ENCODE measurements around the gene STX10.
A peak's percentile ranks its signal among the peaks of the same experiment; 100 is the strongest.

Gene STX10

GRCh38 chr19:13165162-13165997, 15.2 kb upstream of the STX10 start:
- H3K4me3 ChIP-seq (ENCODE audit: low read depth, low read length) = no peak overlapping the region
- DNase-seq (ENCODE audit: low read depth) = peak; percentile 36
- no peak for TF ChIP-seq CTCF (conservative IDR thresholded peaks at IDR 0.05; ENCODE audit: low read depth, low read length)

- no peak for DNase-seq (ENCODE audit: low read depth)
Observed at GRCh38 chr19:13164343-13165161, 14.4 kb upstream of the STX10 start.

GRCh38 chr19:13163609-13164342, 13.6 kb upstream of the STX10 start:
- peak overlapping the region; percentile 34 for H3K4me3 ChIP-seq (ENCODE audit: low read depth, low read length)
- peak; percentile 68 for DNase-seq (ENCODE audit: low read depth)
- TF ChIP-seq CTCF (conservative IDR thresholded peaks at IDR 0.05; ENCODE audit: low read depth, low read length) = no peak

More at GRCh38 chr19:13164343-13165161, 14.4 kb upstream of the STX10 start:
- H3K4me3 ChIP-seq (ENCODE audit: low read depth, low read length) = peak overlapping the region; percentile 34
- no peak for TF ChIP-seq CTCF (conservative IDR thresholded peaks at IDR 0.05; ENCODE audit: low read depth, low read length)

- peak; percentile 98 for DNase-seq (ENCODE audit: low read depth)
- no peak for TF ChIP-seq CTCF (conservative IDR thresholded peaks at IDR 0.05; ENCODE audit: low read depth, low read length)
Observed at GRCh38 chr19:13162724-13163608, 12.8 kb upstream of the STX10 start.

GRCh38 chr19:13160557-13160956, 10.4 kb upstream of the STX10 start:
- DNase-seq (ENCODE audit: low read depth) = no peak
- no peak overlapping the region for H3K4me3 ChIP-seq (ENCODE audit: low read depth, low read length)
- TF ChIP-seq CTCF (conservative IDR thresholded peaks at IDR 0.05; ENCODE audit: low read depth, low read length) = no peak

More at GRCh38 chr19:13162724-13163608, 12.8 kb upstream of the STX10 start:
- peak overlapping the region; percentile 51 for H3K4me3 ChIP-seq (ENCODE audit: low read depth, low read length)

- H3K4me3 ChIP-seq (ENCODE audit: low read depth, low read length) = no peak overlapping the region
- TF ChIP-seq CTCF (conservative IDR thresholded peaks at IDR 0.05; ENCODE audit: low read depth, low read length) = no peak
- DNase-seq (ENCODE audit: low read depth) = no peak
Observed at GRCh38 chr19:13159713-13160112, 9.5 kb upstream of the STX10 start.

Measured in choroid plexus epithelial cell (primary cell).